Smooth muscle cell (in vitro differentiated cells): ENCODE measurements around the gene GALNT12. TPM values are rescaled to one million over a fixed set of nuclear protein-coding genes. Genes with fewer than 3 reads are reported as not detected.

Experiments
- DNase-seq: peaks from one replicate; lab custom pipeline; 2025; ENCODE audit not compliant: unreplicated experiment; lab: John Stamatoyannopoulos, UW
- H2AFZ ChIP-seq: fragments of 200-600 bp; sonication (generic); 2 replicates; pipeline ENCODE4 v1.6.0; 2016; ENCODE audit warnings: antibody characterized with exemption, low read depth, mild to moderate bottlenecking
- H3F3A ChIP-seq: fragments of 200-600 bp; sonication (generic); 2 replicates; pipeline ENCODE4 v1.6.0; 2017; ENCODE audit warnings: antibody characterized with exemption, low read depth
- H3K27ac ChIP-seq: fragments of 200-600 bp; sonication (generic); 2 replicates; pipeline ENCODE4 v1.5.1; 2016; ENCODE audit warnings: low read depth, mild to moderate bottlenecking
- H3K27me3 ChIP-seq: fragments of 200-600 bp; sonication (generic); 2 replicates; pipeline ENCODE4 v1.6.1; 2016; ENCODE audit warnings: low read depth, mild to moderate bottlenecking
- H3K36me3 ChIP-seq: fragments of 200-600 bp; sonication (generic); 2 replicates; pipeline ENCODE4 v1.5.1; 2016; ENCODE audit warnings: low read depth
- H3K4me1 ChIP-seq: fragments of 200-600 bp; sonication (generic); 2 replicates; pipeline ENCODE4 v1.5.1; 2016; ENCODE audit warnings: low read depth
- H3K4me2 ChIP-seq: fragments of 200-600 bp; sonication (generic); 2 replicates; pipeline ENCODE4 v1.6.0; 2016; ENCODE audit warnings: mild to moderate bottlenecking
- H3K4me3 ChIP-seq: fragments of 200-600 bp; sonication (generic); 2 replicates; pipeline ENCODE4 v1.5.1; 2016; ENCODE audit warnings: mild to moderate bottlenecking
- H3K79me2 ChIP-seq: fragments of 200-600 bp; sonication (generic); 2 replicates; pipeline ENCODE4 v1.6.0; 2016; ENCODE audit warnings: low read depth, mild to moderate bottlenecking
- H3K9ac ChIP-seq: fragments of 200-600 bp; sonication (generic); 2 replicates; pipeline ENCODE4 v1.6.0; 2016; ENCODE audit warnings: low read depth
- H3K9me3 ChIP-seq: fragments of 200-600 bp; sonication (generic); replicated peaks from 2 replicates; pipeline ENCODE4 v1.5.1; 2016; ENCODE audit warnings: low read depth
- H4K20me1 ChIP-seq: fragments of 200-600 bp; sonication (generic); 2 replicates; pipeline ENCODE4 v1.6.0; 2016; ENCODE audit warnings: low read depth
- WGBS: methylation state at CpG from one replicate; pipeline ENCODE4 v1.1.7; 2016; ENCODE audit warnings: low lambda C conversion rate; 5-methylcytosine and 5-hydroxymethylcytosine counted together
- polyA plus RNA-seq: library from polyadenylated mRNA; unstranded; fragments of >200 nt; fragmentation: Nextera tagmentation; extraction: Ambion mirVana; gene quantifications from 2 replicates; pipeline ENCODE4 v1.2.1, GENCODE V29; 2016
- total RNA-seq: library from RNA; depleted of rRNA; stranded (reverse); fragments of >200 nt; gene quantifications from 2 replicates; pipeline ENCODE4 v1.2.3, GENCODE V29; 2014
- TF ChIP-seq, protein P1 (sequence below): fragments of 200-600 bp; sonication (generic); IDR thresholded peaks from 2 replicates; pipeline ENCODE4 v1.5.1; 2017; ENCODE audit warnings: borderline replicate concordance, mild to moderate bottlenecking, antibody characterized with exemption; ENCODE audit not compliant: insufficient read depth, poor library complexity, severe bottlenecking

GALNT12 gene
- total and polyA plus RNA-seq, 2 experiments from 2014 or later, result 1.7 to 4.0 TPM

GRCh38 chr9:98887918-98888510 is 80.5 kb downstream of the GALNT12 start:
- Histone ChIP-seq H3K4me2 (peak overlapping the region; percentile 7), H2AFZ (no peak overlapping the region), H3K4me3 (no peak overlapping the region), H3K36me3 (no peaks in the 10 kb centered on the region), H3K4me1 (peaks cover 24% of the 10 kb centered on the region), H3K79me2 (no peaks in the 10 kb centered on the region), H3F3A (peaks cover 6% of the 10 kb centered on the region), H3K27ac (peak overlapping the region; percentile 53), H3K27me3 (no peaks in the 10 kb centered on the region), H3K9ac (no peak overlapping the region), H3K9me3 (no peaks in the 10 kb centered on the region), H4K20me1 (no peaks in the 10 kb centered on the region)
- DNase-seq, result no peak
- TF ChIP-seq, protein P1, sequence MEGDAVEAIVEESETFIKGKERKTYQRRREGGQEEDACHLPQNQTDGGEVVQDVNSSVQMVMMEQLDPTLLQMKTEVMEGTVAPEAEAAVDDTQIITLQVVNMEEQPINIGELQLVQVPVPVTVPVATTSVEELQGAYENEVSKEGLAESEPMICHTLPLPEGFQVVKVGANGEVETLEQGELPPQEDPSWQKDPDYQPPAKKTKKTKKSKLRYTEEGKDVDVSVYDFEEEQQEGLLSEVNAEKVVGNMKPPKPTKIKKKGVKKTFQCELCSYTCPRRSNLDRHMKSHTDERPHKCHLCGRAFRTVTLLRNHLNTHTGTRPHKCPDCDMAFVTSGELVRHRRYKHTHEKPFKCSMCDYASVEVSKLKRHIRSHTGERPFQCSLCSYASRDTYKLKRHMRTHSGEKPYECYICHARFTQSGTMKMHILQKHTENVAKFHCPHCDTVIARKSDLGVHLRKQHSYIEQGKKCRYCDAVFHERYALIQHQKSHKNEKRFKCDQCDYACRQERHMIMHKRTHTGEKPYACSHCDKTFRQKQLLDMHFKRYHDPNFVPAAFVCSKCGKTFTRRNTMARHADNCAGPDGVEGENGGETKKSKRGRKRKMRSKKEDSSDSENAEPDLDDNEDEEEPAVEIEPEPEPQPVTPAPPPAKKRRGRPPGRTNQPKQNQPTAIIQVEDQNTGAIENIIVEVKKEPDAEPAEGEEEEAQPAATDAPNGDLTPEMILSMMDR, result no peak
- WGBS, result 29% methylated on average over 6 of the region's 6 CpGs

GRCh38 chr9:98888801-98889421 is 81.4 kb downstream of the GALNT12 start:
- Histone ChIP-seq H3K4me2 (peak overlapping the region; percentile 49), H3K27me3 (no peaks in the 10 kb centered on the region), H3K4me1 (peaks cover 24% of the 10 kb centered on the region), H4K20me1 (no peaks in the 10 kb centered on the region), H3F3A (peaks cover 10% of the 10 kb centered on the region), H2AFZ (peak overlapping the region; percentile 2), H3K9ac (no peak overlapping the region), H3K36me3 (no peaks in the 10 kb centered on the region), H3K4me3 (no peak overlapping the region), H3K79me2 (no peaks in the 10 kb centered on the region), H3K27ac (peak overlapping the region; percentile 53), H3K9me3 (no peaks in the 10 kb centered on the region)
- 64% methylated on average over 4 of the region's 4 CpGs for WGBS
- TF ChIP-seq, protein P1, result no peak
- DNase-seq, result no peak

GRCh38 chr9:98890256-98890655 is 82.8 kb downstream of the GALNT12 start:
- H3K79me2 ChIP-seq, result no peaks in the 10 kb centered on the region
- H3K27me3 ChIP-seq, result no peaks in the 10 kb centered on the region
- no peaks in the 10 kb centered on the region for H3K36me3 ChIP-seq
- no peak overlapping the region for H3K4me2 ChIP-seq
- H3K4me1 ChIP-seq, result peaks cover 24% of the 10 kb centered on the region
- H3F3A ChIP-seq, result peaks cover 10% of the 10 kb centered on the region
- H2AFZ ChIP-seq, result no peak overlapping the region
- no peak overlapping the region for H3K9ac ChIP-seq
- H3K27ac ChIP-seq, result peak overlapping the region; percentile 53
- TF ChIP-seq, protein P1, result no peak
- WGBS, result 90% methylated on average over 7 of the region's 7 CpGs
- DNase-seq, result no peak
- H3K4me3 ChIP-seq, result no peak overlapping the region
- no peaks in the 10 kb centered on the region for H4K20me1 ChIP-seq
- no peaks in the 10 kb centered on the region for H3K9me3 ChIP-seq
